K562 (cell line): ENCODE results near the gene SPTBN2. TPM values are rescaled to one million over a fixed set of nuclear protein-coding genes. Genes with fewer than 3 reads are reported as not detected.

ENCODE experiments used
- ERF ChIP-seq: fragments of 450-650 bp; formaldehyde crosslinking; IDR thresholded peaks from 2 replicates; pipeline ENCODE4 v1.4.0; 2020; ENCODE audit warnings: mild to moderate bottlenecking, mixed read lengths
- GTF2A2 ChIP-seq: IDR thresholded peaks from 2 replicates; pipeline ENCODE4 v1.6.1; 2016; ENCODE audit warnings: mild to moderate bottlenecking, missing genetic modification characterization, missing compliant biosample characterization
- KHSRP ChIP-seq: fragments of 450-650 bp; IDR thresholded peaks from 2 replicates; pipeline ENCODE4 v1.6.1; 2017
- MECOM ChIP-seq: fragments of 250-450 bp; sonication (Bioruptor Pico); IDR thresholded peaks from 2 replicates; pipeline ENCODE4 v1.8.0; 2022; ENCODE audit warnings: inconsistent platforms
- MEF2D ChIP-seq: conservative IDR thresholded peaks from 2 replicates; pipeline ENCODE4 v1.6.1; 2016; ENCODE audit warnings: low read depth, missing genetic modification characterization, missing compliant biosample characterization
- NFIC ChIP-seq: fragments of 450-650 bp; IDR thresholded peaks from 2 replicates; pipeline ENCODE4 v1.6.1; 2017; ENCODE audit warnings: mild to moderate bottlenecking, inconsistent platforms
- RBFOX2 ChIP-seq: fragments of 200-400 bp; formaldehyde crosslinking; IDR thresholded peaks from 2 replicates; pipeline ENCODE4 v1.6.1; 2017; ENCODE audit warnings: low read depth, mild to moderate bottlenecking, low read length, moderate library complexity
- TRIM24 ChIP-seq, 2 experiments: fragments of 450-650 bp; IDR thresholded peaks; 2 replicates each; pipeline ENCODE4 v1.6.1; 2016
- ZNF121 ChIP-seq: sonication (generic); formaldehyde crosslinking; conservative IDR thresholded peaks from 2 replicates; pipeline ENCODE4 v1.8.0; 2022; ENCODE audit warnings: missing genetic modification reagents
- ZNF507 ChIP-seq: conservative IDR thresholded peaks from 2 replicates; pipeline ENCODE4 v1.6.1; 2017; ENCODE audit warnings: missing genetic modification characterization, missing compliant biosample characterization
- ZNF717 ChIP-seq: fragments of 250-450 bp; sonication (Bioruptor Pico); IDR thresholded peaks from 2 replicates; pipeline ENCODE4 v1.5.0; 2021
- ZNF79 ChIP-seq: fragments of 250-450 bp; sonication (Bioruptor Pico); IDR thresholded peaks from 2 replicates; pipeline ENCODE4 v1.4.0; 2020; ENCODE audit warnings: low read depth, mild to moderate bottlenecking, moderate library complexity
- ZSCAN29 ChIP-seq: fragments of 450-650 bp; IDR thresholded peaks from 2 replicates; pipeline ENCODE4 v1.6.1; 2017
- polyA plus RNA-seq, 8 experiments: library from polyadenylated mRNA; depleted of rRNA in 4 of 8; stranded (reverse) in 5 of 8; unstranded in 3 of 8; fragments of >200 nt; fragmentation: Nextera tagmentation in 2 of 8; fragmentation: Illumina TruSeq in 1 of 8; extraction: Ambion mirVana in 2 of 8; extraction: Trizol in 1 of 8; gene quantifications; 2 replicates each; pipeline versions ENCODE4 v1.2.1 to v1.2.3, GENCODE V29; 2011 to 2014; ENCODE audit warnings: inconsistent platforms in 1 of 8, missing spikeins in 1 of 8
- total RNA-seq, 7 experiments: library from RNA; depleted of rRNA in 6 of 7; stranded (reverse); fragments of >200 nt in 6 of 7; fragmentation: Illumina TruSeq in 2 of 7; extraction: Trizol in 2 of 7; gene quantifications; 2 replicates each; pipeline versions ENCODE4 v1.2.1 to v1.2.3, GENCODE V29; 2011 to 2021; ENCODE audit warnings: low replicate concordance in 1 of 7
- TF ChIP-seq, protein P1 (sequence below), 2 experiments: fragments of 200-800 bp in 1 of 2; sonication (Bioruptor generic) in 1 of 2; sonication (generic) in 1 of 2; formaldehyde crosslinking in 1 of 2; IDR thresholded peaks in 1 of 2; conservative IDR thresholded peaks in 1 of 2; 2 replicates each; pipeline versions ENCODE4 v1.5.0 to v1.6.1; 2016 to 2020; ENCODE audit warnings: missing compliant biosample characterization in 1 of 2, missing genetic modification characterization in 1 of 2, missing genetic modification reagents in 1 of 2
- TF ChIP-seq, protein P2 (sequence below), 2 experiments: fragments of 450-650 bp; conservative IDR thresholded peaks; 2 replicates each; pipeline ENCODE4 v1.6.1; 2017; ENCODE audit warnings: mild to moderate bottlenecking in 2 of 2, moderate library complexity in 2 of 2
- TF ChIP-seq, protein P3 (sequence below): fragments of 450-650 bp; formaldehyde crosslinking; IDR thresholded peaks from 2 replicates; pipeline ENCODE4 v1.4.0; 2020; ENCODE audit warnings: mild to moderate bottlenecking, moderate library complexity
- TF ChIP-seq, protein P4 (sequence below): fragments of 250-450 bp; sonication (Bioruptor Pico); IDR thresholded peaks from 2 replicates; pipeline ENCODE4 v1.5.0; 2021; ENCODE audit warnings: mild to moderate bottlenecking, borderline replicate concordance

The SPTBN2 gene
- total and polyA plus RNA-seq, 9 of the 15 experiments (the other 6 are each of a cell fraction or from before 2014, with no cell fraction given), result 0.38 to 56.5 (median 19.7) TPM

DNA sequence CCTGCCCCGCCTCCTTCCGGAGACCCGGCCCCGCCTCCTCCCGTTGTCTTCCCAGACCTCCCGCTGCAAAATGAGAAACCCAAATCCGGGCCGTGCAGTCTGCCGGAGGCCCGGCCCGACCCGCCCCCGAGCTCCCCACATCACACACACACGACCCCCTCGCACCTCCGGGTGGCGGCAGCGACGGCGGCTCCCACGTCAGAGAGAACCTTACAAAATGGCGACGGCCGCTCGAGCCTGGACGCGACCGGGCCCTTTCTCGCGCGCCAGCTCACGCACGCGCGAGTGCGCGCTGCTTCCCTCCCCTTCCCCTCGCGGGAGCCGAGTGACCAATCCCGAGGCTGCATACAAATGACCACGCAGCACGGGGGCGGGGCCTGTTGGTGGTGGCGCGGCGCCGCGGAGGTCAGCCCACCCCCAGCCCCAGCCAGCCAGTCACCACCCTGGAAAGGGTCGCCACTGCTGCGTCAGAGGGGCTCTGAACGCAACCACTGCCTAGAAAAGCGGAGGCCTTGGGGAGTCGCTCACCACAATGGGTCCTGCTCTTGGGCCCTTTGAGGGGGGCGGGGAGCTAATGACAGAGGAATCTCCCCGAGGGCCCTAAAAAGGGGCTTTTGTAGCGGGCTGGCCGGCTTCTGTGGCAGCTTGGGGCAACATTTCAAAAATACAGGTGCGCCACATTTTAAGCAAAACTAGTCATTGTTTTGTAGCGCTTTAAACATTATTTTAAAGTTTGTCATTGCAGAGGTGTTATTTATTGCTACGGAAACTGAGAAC lies 51.2 kb downstream of the SPTBN2 start, which contains the start of gene RBM4B (continued):
- no peak; the same call in 1 of the 2 replicates for TF ChIP-seq ERF
- no peak for TF ChIP-seq ZNF717 (CRISPR knock-in tag)
- peak; percentile 95 for TF ChIP-seq RBFOX2
- TF ChIP-seq, protein P1, sequence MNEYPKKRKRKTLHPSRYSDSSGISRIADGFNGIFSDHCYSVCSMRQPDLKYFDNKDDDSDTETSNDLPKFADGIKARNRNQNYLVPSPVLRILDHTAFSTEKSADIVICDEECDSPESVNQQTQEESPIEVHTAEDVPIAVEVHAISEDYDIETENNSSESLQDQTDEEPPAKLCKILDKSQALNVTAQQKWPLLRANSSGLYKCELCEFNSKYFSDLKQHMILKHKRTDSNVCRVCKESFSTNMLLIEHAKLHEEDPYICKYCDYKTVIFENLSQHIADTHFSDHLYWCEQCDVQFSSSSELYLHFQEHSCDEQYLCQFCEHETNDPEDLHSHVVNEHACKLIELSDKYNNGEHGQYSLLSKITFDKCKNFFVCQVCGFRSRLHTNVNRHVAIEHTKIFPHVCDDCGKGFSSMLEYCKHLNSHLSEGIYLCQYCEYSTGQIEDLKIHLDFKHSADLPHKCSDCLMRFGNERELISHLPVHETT (CRISPR knock-in tag; conservative IDR thresholded peaks at IDR 0.05 in 1 of 2, IDR thresholded peaks at IDR 0.05 in 1 of 2), result peak in 1 of 2 experiments; percentile 44; a peak in 1 of 4 replicates
- TF ChIP-seq, protein P2, sequence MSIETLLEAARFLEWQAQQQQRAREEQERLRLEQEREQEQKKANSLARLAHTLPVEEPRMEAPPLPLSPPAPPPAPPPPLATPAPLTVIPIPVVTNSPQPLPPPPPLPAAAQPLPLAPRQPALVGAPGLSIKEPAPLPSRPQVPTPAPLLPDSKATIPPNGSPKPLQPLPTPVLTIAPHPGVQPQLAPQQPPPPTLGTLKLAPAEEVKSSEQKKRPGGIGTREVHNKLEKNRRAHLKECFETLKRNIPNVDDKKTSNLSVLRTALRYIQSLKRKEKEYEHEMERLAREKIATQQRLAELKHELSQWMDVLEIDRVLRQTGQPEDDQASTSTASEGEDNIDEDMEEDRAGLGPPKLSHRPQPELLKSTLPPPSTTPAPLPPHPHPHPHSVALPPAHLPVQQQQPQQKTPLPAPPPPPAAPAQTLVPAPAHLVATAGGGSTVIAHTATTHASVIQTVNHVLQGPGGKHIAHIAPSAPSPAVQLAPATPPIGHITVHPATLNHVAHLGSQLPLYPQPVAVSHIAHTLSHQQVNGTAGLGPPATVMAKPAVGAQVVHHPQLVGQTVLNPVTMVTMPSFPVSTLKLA (conservative IDR thresholded peaks at IDR 0.05), result peak; percentile 87 to 90; a peak in 3 of 4 replicates
- no peak for TF ChIP-seq GTF2A2 (tag)
- peak; percentile 56 for TF ChIP-seq NFIC
- TF ChIP-seq, protein P3, sequence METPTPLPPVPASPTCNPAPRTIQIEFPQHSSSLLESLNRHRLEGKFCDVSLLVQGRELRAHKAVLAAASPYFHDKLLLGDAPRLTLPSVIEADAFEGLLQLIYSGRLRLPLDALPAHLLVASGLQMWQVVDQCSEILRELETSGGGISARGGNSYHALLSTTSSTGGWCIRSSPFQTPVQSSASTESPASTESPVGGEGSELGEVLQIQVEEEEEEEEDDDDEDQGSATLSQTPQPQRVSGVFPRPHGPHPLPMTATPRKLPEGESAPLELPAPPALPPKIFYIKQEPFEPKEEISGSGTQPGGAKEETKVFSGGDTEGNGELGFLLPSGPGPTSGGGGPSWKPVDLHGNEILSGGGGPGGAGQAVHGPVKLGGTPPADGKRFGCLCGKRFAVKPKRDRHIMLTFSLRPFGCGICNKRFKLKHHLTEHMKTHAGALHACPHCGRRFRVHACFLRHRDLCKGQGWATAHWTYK, result peak; percentile 60; the same call in 1 of the 2 replicates
- no peak for TF ChIP-seq ZNF507 (tag)
- no peak for TF ChIP-seq TRIM24 (IDR thresholded peaks at IDR 0.05)
- TF ChIP-seq MEF2D (tag), result no peak
- TF ChIP-seq, protein P4, sequence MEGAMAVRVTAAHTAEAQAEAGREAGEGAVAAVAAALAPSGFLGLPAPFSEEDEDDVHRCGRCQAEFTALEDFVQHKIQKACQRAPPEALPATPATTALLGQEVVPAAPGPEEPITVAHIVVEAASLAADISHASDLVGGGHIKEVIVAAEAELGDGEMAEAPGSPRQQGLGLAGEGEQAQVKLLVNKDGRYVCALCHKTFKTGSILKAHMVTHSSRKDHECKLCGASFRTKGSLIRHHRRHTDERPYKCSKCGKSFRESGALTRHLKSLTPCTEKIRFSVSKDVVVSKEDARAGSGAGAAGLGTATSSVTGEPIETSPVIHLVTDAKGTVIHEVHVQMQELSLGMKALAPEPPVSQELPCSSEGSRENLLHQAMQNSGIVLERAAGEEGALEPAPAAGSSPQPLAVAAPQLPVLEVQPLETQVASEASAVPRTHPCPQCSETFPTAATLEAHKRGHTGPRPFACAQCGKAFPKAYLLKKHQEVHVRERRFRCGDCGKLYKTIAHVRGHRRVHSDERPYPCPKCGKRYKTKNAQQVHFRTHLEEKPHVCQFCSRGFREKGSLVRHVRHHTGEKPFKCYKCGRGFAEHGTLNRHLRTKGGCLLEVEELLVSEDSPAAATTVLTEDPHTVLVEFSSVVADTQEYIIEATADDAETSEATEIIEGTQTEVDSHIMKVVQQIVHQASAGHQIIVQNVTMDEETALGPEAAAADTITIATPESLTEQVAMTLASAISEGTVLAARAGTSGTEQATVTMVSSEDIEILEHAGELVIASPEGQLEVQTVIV (CRISPR knock-in tag), result no peak
- no peak for TF ChIP-seq ZSCAN29
- TF ChIP-seq MECOM (CRISPR knock-in tag), result no peak
- no peak for TF ChIP-seq KHSRP
- no peak for TF ChIP-seq ZNF121 (CRISPR knock-in tag)
- no peak for TF ChIP-seq ZNF79 (CRISPR knock-in tag)
